Cerebellar cortex (tissue), 1 donor: ENCODE data around the gene PLGLB1.
"Not testable (repeated sequence)": the region's sequence is repeated elsewhere in the genome, so short reads cannot be mapped to it uniquely, and the experiment has no call there.

Experiments used
- DNase-seq: peaks from one replicate; pipeline ENCODE4 v3.0.0-alpha.2; 2015; ENCODE audit warnings: low spot score

PLGLB1 gene

DNA sequence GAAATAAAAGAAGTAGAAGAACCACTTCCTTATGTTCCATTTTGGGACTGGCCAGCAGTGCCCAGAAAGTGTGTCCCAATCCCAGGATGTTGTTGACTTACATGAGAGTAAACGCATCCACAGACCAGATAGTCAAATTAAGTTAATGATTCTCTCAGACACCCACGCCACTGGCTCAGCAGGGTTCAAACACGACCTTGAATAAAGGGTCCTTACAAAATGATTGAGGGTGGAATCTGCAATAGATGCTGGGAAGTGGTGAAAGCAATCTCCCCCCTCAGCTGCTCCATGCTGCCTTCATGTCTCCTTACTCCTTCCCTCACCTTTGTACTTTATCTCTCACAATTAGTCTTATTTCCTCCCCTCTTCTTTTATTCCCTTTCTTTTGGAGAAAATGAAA lies at the start of gene PLGLB1:
PLGLB1 (minus strand) TSS at position 101 of the 400 bp plus-strand sequence; CDS start at position 40, 61 bp downstream.
- DNase-seq = not testable (repeated sequence)

DNA sequence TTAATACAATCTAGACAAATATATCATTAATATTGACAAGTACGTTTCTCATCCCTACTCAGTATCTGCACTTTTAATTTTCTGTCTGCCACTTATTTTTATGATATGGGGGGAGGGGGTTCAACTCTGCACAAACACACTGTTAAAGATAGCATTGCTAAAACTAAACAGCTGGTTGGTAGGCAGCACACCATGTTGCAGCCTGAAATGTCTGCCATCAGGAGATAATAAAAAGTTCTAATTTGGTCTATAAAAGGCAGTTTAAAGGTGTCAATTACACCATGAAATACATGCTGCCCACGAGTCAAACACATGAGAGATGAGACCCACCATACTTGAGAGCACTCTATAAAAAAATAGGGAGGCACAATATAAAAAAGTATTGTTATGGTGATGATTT lies 42.7 kb upstream of the PLGLB1 start:
- DNase-seq = not testable (repeated sequence)

- not testable (repeated sequence) for DNase-seq
Measured at GRCh38 chr2:87063431-87063830, 41.8 kb upstream of the PLGLB1 start.

GRCh38 chr2:87061519-87061918 lies 39.9 kb upstream of the PLGLB1 start:
- DNase-seq = not testable (repeated sequence)

DNA sequence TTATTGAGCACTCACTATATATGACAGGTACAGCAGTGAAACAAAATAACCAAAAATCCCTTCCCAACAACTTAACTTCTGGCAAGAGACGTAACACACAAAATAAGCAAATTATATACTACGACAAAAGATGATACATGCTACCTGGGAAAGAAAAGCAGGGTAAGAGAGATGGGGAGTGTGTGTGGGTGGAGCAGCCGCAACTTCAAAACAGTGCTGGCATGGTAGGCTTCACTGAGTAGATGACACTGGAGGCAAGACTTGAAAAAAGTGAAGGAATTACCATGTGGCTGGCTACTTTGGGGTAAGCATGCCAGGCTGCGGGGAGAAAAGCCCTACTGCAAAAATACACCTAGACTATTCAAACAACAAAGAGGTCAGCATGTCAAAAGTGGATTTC lies 36.0 kb upstream of the PLGLB1 start:
- not testable (repeated sequence) for DNase-seq

DNA sequence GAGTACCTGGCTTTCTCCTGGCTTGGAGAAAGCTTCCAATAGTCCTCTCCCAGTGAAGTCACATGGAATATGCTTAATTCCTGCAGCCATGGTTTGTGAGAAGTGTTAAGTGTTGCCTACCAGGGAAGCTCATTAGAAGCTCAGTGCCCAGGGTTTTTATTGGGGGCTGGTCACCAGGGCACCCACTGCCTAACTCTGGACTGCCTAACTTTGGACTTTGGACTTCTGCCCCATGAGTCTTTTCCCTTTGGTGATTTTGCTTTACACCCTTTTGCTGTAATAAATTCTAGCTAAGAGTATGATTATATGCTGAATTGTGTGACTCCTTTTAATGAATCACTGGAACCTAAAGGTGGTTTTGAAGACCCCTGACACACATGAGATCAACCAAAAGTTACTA lies 35.2 kb upstream of the PLGLB1 start:
- DNase-seq = not testable (repeated sequence)

DNA sequence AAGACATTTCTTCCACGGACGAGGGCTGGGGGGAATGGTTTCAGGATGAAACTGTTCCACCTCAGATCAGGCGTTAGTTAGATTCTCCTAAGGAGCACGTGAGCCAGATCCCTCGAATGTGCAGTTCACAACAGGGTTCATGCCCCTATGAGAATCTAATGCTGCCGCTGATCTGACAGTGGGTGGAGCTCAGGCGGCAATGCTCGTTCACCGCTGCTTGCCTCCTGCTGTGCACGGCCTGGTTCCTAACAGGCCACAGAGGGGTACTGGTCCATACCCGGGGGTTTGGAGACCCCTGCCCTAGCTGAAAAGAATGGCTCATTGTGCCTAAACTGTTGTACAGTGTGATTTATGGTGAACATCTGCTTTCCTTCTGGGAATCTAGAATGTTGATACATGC lies 34.8 kb upstream of the PLGLB1 start:
- DNase-seq = not testable (repeated sequence)

- DNase-seq = not testable (repeated sequence)
Measured at GRCh38 chr2:87054375-87054774, 32.7 kb upstream of the PLGLB1 start.

DNA sequence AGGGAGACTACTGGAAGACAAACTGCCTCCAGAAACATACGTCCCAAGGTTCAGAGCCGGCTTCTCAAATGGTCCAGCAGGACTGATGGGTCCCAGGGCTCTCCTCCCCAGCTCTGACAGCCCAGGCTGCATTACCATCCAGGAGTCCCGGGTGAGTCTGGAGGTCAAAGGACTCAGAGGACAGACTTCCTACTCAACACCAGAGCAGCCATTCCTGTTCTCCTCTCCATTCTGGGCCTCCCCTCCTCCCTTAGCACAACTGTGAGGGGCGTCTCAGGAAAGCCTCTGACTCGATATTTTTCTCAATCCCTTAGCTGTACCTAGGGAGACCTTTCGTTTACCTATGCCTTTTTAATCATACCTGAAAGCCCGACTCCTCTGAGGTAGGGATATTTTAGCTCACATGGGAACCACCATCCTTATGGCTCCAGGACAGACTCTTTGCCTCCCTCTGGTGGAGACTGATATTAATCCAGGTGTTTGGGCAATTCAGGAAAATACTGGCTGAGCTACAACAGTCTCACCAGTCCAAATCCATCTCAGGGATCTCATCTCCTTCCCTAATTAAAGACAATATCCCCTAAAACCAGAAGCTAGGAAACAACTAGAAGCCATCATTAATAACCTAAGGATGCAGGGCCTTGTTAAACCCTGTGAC lies 19.8 kb upstream of the PLGLB1 start:
- DNase-seq = not testable (repeated sequence)

DNA sequence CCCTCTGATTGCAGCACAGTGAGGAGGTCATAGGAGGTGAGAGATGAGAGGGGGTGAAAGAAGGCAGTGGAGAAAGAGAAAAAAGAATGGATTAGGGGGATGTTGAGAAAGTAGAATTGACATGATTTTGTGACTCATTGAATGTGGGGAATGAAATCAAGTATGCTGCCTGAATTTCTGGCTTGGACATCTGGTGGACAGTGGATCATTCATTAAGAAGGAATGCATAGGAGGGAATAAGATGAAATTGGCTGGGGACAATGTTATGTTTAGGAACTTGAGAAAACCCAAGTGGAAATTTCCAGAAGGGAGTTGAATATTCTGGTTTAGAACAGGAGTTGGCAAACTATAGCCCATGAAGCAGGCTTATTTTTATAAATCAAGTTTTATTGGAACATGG lies 7.0 kb upstream of the PLGLB1 start:
- not testable (repeated sequence) for DNase-seq

GRCh38 chr2:87026816-87027215 lies 5.2 kb upstream of the PLGLB1 start:
- not testable (repeated sequence) for DNase-seq

DNA sequence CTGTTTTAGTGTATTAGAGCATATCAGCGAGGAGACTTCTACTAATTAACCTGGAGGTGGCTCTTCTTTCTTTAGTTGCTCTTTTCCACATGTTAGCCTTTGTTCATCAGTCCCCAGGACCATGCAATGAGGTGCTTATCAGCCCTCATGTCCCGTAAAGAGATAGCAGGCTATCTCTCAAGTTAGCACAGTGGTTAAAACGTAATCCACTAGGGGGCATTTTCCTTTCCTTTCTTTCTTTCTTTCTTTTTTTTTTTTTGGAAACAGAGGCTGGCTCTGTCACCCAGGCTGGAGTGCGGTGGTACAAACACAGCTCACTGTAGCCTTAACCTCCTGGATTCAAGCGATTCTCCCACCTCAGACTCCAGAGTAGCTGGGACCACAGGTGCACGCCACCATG lies 4.3 kb upstream of the PLGLB1 start:
- DNase-seq = not testable (repeated sequence)

- not testable (repeated sequence) for DNase-seq
Measured at GRCh38 chr2:87023988-87024615, 2.5 kb upstream of the PLGLB1 start.

- DNase-seq = not testable (repeated sequence)
Measured at GRCh38 chr2:87021043-87021442, 601 bp downstream of the PLGLB1 start.

DNA sequence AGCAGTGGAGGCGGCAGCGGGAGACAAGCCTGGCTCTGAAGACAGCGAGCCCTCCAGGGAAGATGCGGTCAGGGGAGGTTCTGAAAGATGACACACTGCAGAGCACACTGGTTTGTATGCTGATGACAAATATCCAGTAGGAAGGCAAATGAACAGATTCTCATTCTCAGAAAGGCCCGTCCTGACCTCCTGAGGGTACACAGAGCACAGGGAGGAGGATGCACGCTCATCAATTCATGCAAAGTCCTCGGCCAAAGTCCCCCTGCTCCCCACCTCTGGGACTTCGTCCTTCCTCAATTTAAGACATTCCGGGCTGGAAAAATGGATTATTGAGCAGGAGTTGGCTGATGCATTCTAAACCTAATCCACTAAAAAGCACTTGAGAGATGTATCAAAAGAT lies 2.6 kb downstream of the PLGLB1 start:
- DNase-seq = not testable (repeated sequence)

DNA sequence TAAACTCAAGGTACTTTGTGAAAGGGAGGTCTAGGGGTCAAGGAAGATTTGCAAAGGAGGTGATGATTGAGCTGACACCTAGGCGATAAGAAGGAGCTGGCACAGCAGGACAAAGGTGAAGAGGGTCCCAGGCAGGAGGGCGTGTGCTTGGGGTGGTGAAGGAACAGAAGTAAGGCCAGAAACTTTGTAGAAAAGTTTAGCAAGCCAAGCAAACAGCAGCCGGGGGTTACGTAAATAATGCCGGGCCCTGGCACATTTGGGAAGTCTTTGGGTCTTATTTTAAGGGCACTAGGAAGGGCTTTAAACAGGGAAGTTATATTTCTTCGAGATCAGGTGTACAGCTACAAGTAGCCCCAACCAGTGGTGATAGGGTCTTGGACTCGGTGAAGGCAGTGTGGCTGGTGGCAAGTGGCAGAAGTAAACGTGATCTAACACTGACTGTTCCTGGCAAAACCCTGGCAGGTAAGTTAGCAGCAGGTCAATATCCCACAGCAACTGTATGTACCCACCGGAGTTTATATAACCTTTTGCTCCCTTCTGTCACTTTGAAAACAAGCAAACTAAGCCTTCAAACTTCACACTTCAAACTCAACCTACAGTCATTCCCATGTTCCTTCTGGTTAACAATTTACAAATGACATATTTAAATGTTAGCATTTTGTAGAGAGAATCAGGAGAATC lies 7.0 kb downstream of the PLGLB1 start:
- DNase-seq = not testable (repeated sequence)

DNA sequence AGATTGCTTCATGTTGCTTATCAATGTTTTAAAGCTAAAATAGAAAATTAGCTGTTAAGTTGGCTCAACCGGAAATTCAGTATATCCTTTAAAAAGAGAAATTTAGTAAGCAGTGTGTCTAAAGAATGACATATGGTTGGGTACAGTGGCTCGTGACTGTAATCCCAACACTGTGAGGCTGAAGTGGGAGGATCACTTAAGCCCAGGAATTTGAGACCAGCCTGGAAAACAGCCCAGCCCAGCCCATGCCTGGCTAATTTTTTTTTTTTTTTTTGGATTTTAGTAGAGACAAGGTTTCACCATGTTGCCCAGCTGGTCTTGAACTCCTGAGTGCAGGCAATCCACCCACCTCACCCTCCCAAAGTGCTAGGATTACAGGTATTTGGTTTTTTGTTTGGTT lies 17.2 kb downstream of the PLGLB1 start:
- not testable (repeated sequence) for DNase-seq
